Keratinocyte (primary cell): ENCODE measurements around the gene ITPKB. TPM values are rescaled to one million over a fixed set of nuclear protein-coding genes. Genes with fewer than 3 reads are reported as not detected.

ENCODE experiments used
- DNase-seq: peaks from one replicate; pipeline ENCODE4 v3.0.0-alpha.2; 2011; ENCODE audit warnings: low read depth, missing footprints, low spot score
- FAIRE-seq: peaks from 2 replicates; lab custom pipeline; 2011; peaks lifted over from hg19 to GRCh38; lab: Jason Lieb, UNC
- H2AFZ ChIP-seq: 2 replicates; pipeline ENCODE4 v1.6.0; 2012; ENCODE audit warnings: low read length, control low read depth, inconsistent platforms; ENCODE audit not compliant: control insufficient read depth
- H3K27ac ChIP-seq: 2 replicates; pipeline ENCODE4 v1.5.1; 2011; ENCODE audit warnings: low read length; ENCODE audit not compliant: control insufficient read depth, insufficient read depth
- H3K27me3 ChIP-seq: 3 replicates; pipeline ENCODE4 v1.6.0; 2011; ENCODE audit warnings: low read length; ENCODE audit not compliant: control insufficient read depth, insufficient read depth; ENCODE audit errors: extremely low read depth
- H3K36me3 ChIP-seq, 2 experiments: 2 replicates in 1 of 2; 3 replicates in 1 of 2; pipeline ENCODE4 v1.5.1; 2011; ENCODE audit warnings: low read length in 2 of 2, mild to moderate bottlenecking in 1 of 2; ENCODE audit not compliant: control insufficient read depth in 2 of 2, insufficient read depth in 2 of 2; ENCODE audit errors: extremely low read depth in 1 of 2
- H3K4me1 ChIP-seq: 3 replicates; pipeline ENCODE4 v1.5.1; 2011; ENCODE audit warnings: low read length; ENCODE audit not compliant: control insufficient read depth, insufficient read depth; ENCODE audit errors: extremely low read depth
- H3K4me2 ChIP-seq: 3 replicates; pipeline ENCODE4 v1.6.0; 2011; ENCODE audit warnings: low read depth, low read length; ENCODE audit not compliant: control insufficient read depth, insufficient read depth; ENCODE audit errors: extremely low read depth
- H3K4me3 ChIP-seq, 3 experiments: fragments of 200-600 bp in 1 of 3; sonication (generic) in 1 of 3; 2 replicates in 2 of 3; 3 replicates in 1 of 3; pipeline ENCODE4 v1.5.1; 2011 to 2016; ENCODE audit warnings: low read length in 3 of 3, mild to moderate bottlenecking in 3 of 3, control low read depth in 2 of 3, inconsistent platforms in 1 of 3, low read depth in 1 of 3, mixed read lengths in 1 of 3, mixed run types in 1 of 3, moderate library complexity in 1 of 3; ENCODE audit not compliant: control insufficient read depth in 2 of 3, insufficient read depth in 2 of 3; ENCODE audit errors: extremely low read depth in 1 of 3
- H3K79me2 ChIP-seq: 2 replicates; pipeline ENCODE4 v1.6.0; 2012; ENCODE audit warnings: low read length; ENCODE audit not compliant: control insufficient read depth, insufficient read depth
- H3K9ac ChIP-seq: 3 replicates; pipeline ENCODE4 v1.6.0; 2011; ENCODE audit warnings: low read length; ENCODE audit not compliant: control insufficient read depth, insufficient read depth; ENCODE audit errors: extremely low read depth
- H3K9me1 ChIP-seq: 3 replicates; pipeline ENCODE4 v1.6.0; 2011; ENCODE audit warnings: low read length; ENCODE audit not compliant: control insufficient read depth, insufficient read depth; ENCODE audit errors: extremely low read depth
- H3K9me3 ChIP-seq: 2 replicates; pipeline ENCODE4 v1.5.1; 2012; ENCODE audit warnings: low read depth, low read length; ENCODE audit not compliant: control insufficient read depth
- H4K20me1 ChIP-seq: 3 replicates; pipeline ENCODE4 v1.6.0; 2011; ENCODE audit warnings: low read length; ENCODE audit not compliant: control insufficient read depth, insufficient read depth; ENCODE audit errors: extremely low read depth
- CTCF ChIP-seq, 3 experiments: IDR thresholded peaks in 1 of 3; conservative IDR thresholded peaks in 1 of 3; optimal IDR thresholded peaks in 1 of 3; 2 replicates in 2 of 3; 3 replicates in 1 of 3; pipeline versions ENCODE3 to v1.5.1; 2011; ENCODE audit warnings: low read length in 3 of 3, mild to moderate bottlenecking in 3 of 3, moderate library complexity in 2 of 3, control low read depth in 1 of 3, inconsistent platforms in 1 of 3; ENCODE audit not compliant: insufficient read depth in 2 of 3; ENCODE audit errors: extremely low read depth in 1 of 3
- EZH2 ChIP-seq: IDR thresholded peaks from one replicate; pipeline ENCODE4 v1.6.1; 2012; ENCODE audit warnings: inconsistent platforms, mild to moderate bottlenecking, low read length, moderate library complexity
- dilution Hi-C: fragments of 300-500 bp; cut with MboI; formaldehyde crosslinking; loops from one replicate; pipeline ENCODE4 v1.7.0; 2020; ENCODE audit warnings: low sequenced_read_pairs; ENCODE audit not compliant: extremely low pct_ligation_motif_present
- polyA plus RNA-seq, 5 experiments: library from polyadenylated mRNA; depleted of rRNA in 3 of 5; stranded (reverse) in 3 of 5; stranded (forward) in 1 of 5; unstranded in 1 of 5; fragments of >200 nt; gene quantifications; 1 replicate in 1 of 5; 2 replicates in 3 of 5; 3 replicates in 1 of 5; pipeline versions ENCODE4 v1.2.1 to v1.2.3, GENCODE V29; 2011 to 2012; ENCODE audit warnings: missing spikeins in 2 of 5, low read depth in 1 of 5, low replicate concordance in 1 of 5

ITPKB gene
- polyA plus RNA-seq, 1 donor (not counting 4 experiments of a cell fraction or from before 2014, with no cell fraction given) = 3.2 TPM

- H3K27ac ChIP-seq = peak overlapping the region; percentile 82
- TF ChIP-seq CTCF (optimal IDR thresholded peaks at IDR 0.05 in 1 of 3, IDR thresholded peaks at IDR 0.05 in 1 of 3, conservative IDR thresholded peaks at IDR 0.05 in 1 of 3; ENCODE audit: extremely low read depth in 1 of 3, insufficient read depth in 2 of 3, low read length in 3 of 3) (no peak), EZH2 (no peak)
- peak overlapping the region; percentile 78 for H3K4me2 ChIP-seq
- H3K9me1 ChIP-seq = no peaks in the 10 kb centered on the region
- no peak for FAIRE-seq
- H3K27me3 ChIP-seq = no peaks in the 10 kb centered on the region
- H3K9ac ChIP-seq = peak overlapping the region; percentile 70
- H3K4me3 ChIP-seq = peak overlapping the region in 2 of 3 experiments; percentile 11 to 39
- H3K9me3 ChIP-seq = no peaks in the 10 kb centered on the region
- no peak overlapping the region for H2AFZ ChIP-seq
- H3K36me3 ChIP-seq = no peaks in the 10 kb centered on the region
- no peak for DNase-seq
- peaks cover 35% of the 10 kb centered on the region for H3K4me1 ChIP-seq
- H3K79me2 ChIP-seq = no peaks in the 10 kb centered on the region
- no peaks in the 10 kb centered on the region for H4K20me1 ChIP-seq
- dilution Hi-C loops = no loop called here
Measured at GRCh38 chr1:226663327-226663704, 75.8 kb downstream of the ITPKB start.

- peak overlapping the region; percentile 70 for H3K9ac ChIP-seq
- no peaks in the 10 kb centered on the region for H4K20me1 ChIP-seq
- peak overlapping the region; percentile 82 for H3K27ac ChIP-seq
- no peaks in the 10 kb centered on the region for H3K9me3 ChIP-seq
- H2AFZ ChIP-seq = peak overlapping the region; percentile 20
- peak; percentile 99 for FAIRE-seq
- no peak for TF ChIP-seq CTCF (optimal IDR thresholded peaks at IDR 0.05 in 1 of 3, IDR thresholded peaks at IDR 0.05 in 1 of 3, conservative IDR thresholded peaks at IDR 0.05 in 1 of 3; ENCODE audit: extremely low read depth in 1 of 3, insufficient read depth in 2 of 3, low read length in 3 of 3)
- no peak for TF ChIP-seq EZH2
- peak overlapping the region in 2 of 3 experiments; percentile 11 to 39 for H3K4me3 ChIP-seq
- DNase-seq = peak; percentile 88
- no peaks in the 10 kb centered on the region for H3K36me3 ChIP-seq
- peaks cover 41% of the 10 kb centered on the region for H3K4me1 ChIP-seq
- H3K9me1 ChIP-seq = no peaks in the 10 kb centered on the region
- H3K79me2 ChIP-seq = no peaks in the 10 kb centered on the region
- peak overlapping the region; percentile 78 for H3K4me2 ChIP-seq
- no peaks in the 10 kb centered on the region for H3K27me3 ChIP-seq
- dilution Hi-C loops = no loop called here
Measured at GRCh38 chr1:226662642-226663326, 76.3 kb downstream of the ITPKB start.
